RWPE1 (cell line): ENCODE data around the gene ABI1.
A peak's percentile ranks its signal among the peaks of the same experiment; 100 is the strongest.
"Not testable (repeated sequence)": the region's sequence is repeated elsewhere in the genome, so short reads cannot be mapped to it uniquely, and the experiment has no call there.

Source experiments
- CTCF ChIA-PET: fragments of 350-600 bp; sonication (Branson Sonifier 250); formaldehyde crosslinking; extraction: SDS; loops from one replicate; lab custom pipeline; 2021; lab: Yijun Ruan, JAX
- POLR2A ChIA-PET: fragments of 400-600 bp; formaldehyde crosslinking; extraction: SDS; loops from one replicate; lab custom pipeline; 2020; ENCODE audit warnings: antibody characterized with exemption; ENCODE audit not compliant: low non-redundant PET; lab: Yijun Ruan, JAX
- DNase-seq: peaks from one replicate; pipeline ENCODE4 v3.0.0; 2012; ENCODE audit warnings: low spot score
- H3K27ac ChIP-seq: fragments of 450-650 bp; 2 replicates; pipeline ENCODE4 v1.5.1; 2017
- TF ChIP-seq, protein P1 (sequence below): fragments of 450-650 bp; conservative IDR thresholded peaks from 2 replicates; pipeline ENCODE4 v1.5.1; 2017; ENCODE audit warnings: low read depth, mild to moderate bottlenecking

The ABI1 gene

DNA sequence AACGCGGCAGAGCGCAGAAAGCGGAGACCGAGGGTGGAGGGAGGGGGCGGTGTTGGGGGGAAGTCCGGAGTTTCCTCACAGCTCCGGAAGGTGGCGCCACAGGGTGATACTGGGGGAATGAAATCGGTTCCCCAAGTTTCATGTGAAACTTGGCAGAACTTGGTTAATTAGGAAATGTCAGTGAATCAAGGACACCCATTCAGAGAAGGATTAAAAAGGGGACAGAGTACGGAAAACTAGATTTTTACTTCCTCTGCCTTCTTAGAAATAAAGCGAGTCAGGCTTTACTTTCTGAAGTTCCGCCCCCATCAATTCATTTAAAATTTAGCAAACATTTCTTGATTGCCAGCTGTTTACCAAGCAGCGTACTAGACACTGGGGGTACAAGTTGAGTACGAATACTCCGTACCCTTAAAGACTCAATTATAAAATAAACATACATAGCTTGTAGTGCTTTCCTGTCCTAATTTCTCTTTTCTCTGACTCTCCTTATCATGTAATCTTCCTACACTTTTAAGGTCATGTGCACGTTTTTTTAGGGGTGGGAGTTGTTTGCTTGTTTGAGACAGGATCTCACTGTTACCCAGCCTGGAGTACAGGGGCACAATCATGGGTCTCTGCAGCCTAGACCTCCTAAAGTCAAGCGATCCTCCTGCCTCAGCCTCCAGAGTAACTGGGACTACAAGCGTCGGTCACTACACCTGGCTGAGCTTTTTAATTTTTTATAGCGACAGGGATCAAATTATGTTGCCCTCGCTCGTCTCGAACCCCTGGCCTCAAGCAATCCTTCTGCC is 644 bp upstream of the ABI1 start:
- TF ChIP-seq, protein P1, sequence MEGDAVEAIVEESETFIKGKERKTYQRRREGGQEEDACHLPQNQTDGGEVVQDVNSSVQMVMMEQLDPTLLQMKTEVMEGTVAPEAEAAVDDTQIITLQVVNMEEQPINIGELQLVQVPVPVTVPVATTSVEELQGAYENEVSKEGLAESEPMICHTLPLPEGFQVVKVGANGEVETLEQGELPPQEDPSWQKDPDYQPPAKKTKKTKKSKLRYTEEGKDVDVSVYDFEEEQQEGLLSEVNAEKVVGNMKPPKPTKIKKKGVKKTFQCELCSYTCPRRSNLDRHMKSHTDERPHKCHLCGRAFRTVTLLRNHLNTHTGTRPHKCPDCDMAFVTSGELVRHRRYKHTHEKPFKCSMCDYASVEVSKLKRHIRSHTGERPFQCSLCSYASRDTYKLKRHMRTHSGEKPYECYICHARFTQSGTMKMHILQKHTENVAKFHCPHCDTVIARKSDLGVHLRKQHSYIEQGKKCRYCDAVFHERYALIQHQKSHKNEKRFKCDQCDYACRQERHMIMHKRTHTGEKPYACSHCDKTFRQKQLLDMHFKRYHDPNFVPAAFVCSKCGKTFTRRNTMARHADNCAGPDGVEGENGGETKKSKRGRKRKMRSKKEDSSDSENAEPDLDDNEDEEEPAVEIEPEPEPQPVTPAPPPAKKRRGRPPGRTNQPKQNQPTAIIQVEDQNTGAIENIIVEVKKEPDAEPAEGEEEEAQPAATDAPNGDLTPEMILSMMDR = peak; percentile 84
- H3K27ac ChIP-seq = peak overlapping the region; percentile 98
- ChIA-PET CTCF (interaction anchor here (0.6 to 1.4 kb wide), 11 partner anchors 16 to 626 kb away, joined by 3 to 7 read pairs (median 3); no protein-coding TSS in a partner anchor), POLR2A (no interaction called here)
- no peak for DNase-seq

DNA sequence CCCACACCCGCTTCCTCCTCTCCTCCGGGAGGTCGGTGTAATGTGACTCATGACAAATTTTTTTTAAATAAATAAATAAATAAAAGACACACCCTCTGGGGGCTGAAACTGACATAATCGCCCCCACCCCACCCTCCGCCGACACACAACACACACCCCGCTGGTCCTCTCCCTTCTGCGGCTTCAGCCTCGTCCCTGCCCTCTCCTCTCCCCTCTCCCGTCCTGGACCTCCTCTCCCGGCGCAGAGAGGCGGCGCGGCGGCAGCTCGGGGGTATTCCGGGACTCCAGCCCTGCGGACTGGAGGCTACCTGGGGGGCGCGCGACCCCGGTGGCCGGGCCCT is 686 bp downstream of the ABI1 start:
- POLR2A ChIA-PET = no interaction called here
- peak overlapping the region; percentile 98 for H3K27ac ChIP-seq
- TF ChIP-seq, protein P1 = no peak
- peak; percentile 75 for DNase-seq
- CTCF ChIA-PET = interaction anchor here (1.1 kb wide), 2 partner anchors 15 to 134 kb away, joined by 3 to 5 read pairs; no protein-coding TSS in a partner anchor

- POLR2A ChIA-PET = no interaction called here
- peak overlapping the region; percentile 98 for H3K27ac ChIP-seq
- TF ChIP-seq, protein P1 = no peak
- no peak for DNase-seq
- CTCF ChIA-PET = interaction anchor here (0.6 kb wide), 1 partner anchor 133 kb away, joined by 3 read pairs; no protein-coding TSS in a partner anchor
Measured at GRCh38 chr10:26859241-26860101, 1.3 kb downstream of the ABI1 start.

GRCh38 chr10:26858707-26859034 is 2.1 kb downstream of the ABI1 start:
- DNase-seq = peak; percentile 60
- TF ChIP-seq, protein P1 = no peak
- POLR2A ChIA-PET = no interaction called here
- H3K27ac ChIP-seq = no peak overlapping the region
- CTCF ChIA-PET = no interaction called here

DNA sequence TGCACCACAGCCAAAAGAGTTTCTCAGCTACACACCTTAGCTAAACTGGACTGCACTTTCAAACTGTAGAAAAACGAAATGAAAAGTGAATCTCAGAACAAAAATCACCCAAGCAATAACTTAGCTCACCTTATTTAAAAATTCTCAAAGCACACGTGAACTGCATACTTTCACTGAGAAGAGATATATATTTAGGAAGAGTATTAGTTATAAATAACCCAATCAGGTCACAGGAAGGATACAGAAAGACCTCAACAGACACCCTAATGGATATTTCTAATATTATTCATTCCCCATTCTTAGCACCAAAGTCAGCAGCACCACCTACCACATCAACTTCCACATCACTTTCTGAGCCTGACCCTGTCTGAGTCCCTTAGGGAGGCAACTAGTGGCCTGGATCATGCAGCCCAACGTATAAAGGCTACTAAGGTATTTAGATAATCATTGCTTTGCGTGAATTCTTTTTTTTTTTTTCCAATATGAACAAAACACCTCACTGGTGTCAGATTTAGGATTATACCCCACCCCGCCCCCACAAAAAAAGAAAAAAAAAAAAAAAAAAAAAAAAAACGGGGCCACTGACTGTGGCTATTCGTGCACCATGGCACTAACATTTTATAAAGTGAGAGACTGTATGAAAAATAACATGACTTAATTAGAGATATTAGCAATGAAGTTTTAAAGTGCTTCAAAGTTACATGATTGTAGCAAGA is 2.6 kb downstream of the ABI1 start:
- no peak overlapping the region for H3K27ac ChIP-seq
- POLR2A ChIA-PET = no interaction called here
- DNase-seq = no peak

GRCh38 chr10:26857553-26857952 is 3.2 kb downstream of the ABI1 start:
- H3K27ac ChIP-seq = peak overlapping the region; percentile 12; the same call in 1 of the 2 replicates
- CTCF ChIA-PET = interaction anchor here (0.8 kb wide), 2 partner anchors 132 to 1637 kb away, joined by 3 to 4 read pairs; no protein-coding TSS in a partner anchor
- DNase-seq, POLR2A ChIA-PET: not testable (repeated sequence)

More for the DNA sequence above, 2.6 kb downstream of the ABI1 start:
- CTCF ChIA-PET = interaction anchor here (0.8 kb wide), 2 partner anchors 132 to 1638 kb away, joined by 3 to 4 read pairs; no protein-coding TSS in a partner anchor
- TF ChIP-seq, protein P1 = no peak
